H4 (cell line): ENCODE measurements around the gene SPON2. TPM values are rescaled to one million over a fixed set of nuclear protein-coding genes. Genes with fewer than 3 reads are reported as not detected.

Experiments used
- DNase-seq: peaks from one replicate; pipeline ENCODE4 v3.0.0-alpha.2; 2015; ENCODE audit warnings: low spot score
- total RNA-seq: library from RNA; depleted of rRNA; stranded (reverse); fragments of >200 nt; shearing (Covaris generic); gene quantifications from 2 replicates; pipeline ENCODE4 v1.2.3, GENCODE V29; 2014

Gene SPON2
- total RNA-seq, 1 experiment from 2014 or later, result 4.5 TPM

DNA sequence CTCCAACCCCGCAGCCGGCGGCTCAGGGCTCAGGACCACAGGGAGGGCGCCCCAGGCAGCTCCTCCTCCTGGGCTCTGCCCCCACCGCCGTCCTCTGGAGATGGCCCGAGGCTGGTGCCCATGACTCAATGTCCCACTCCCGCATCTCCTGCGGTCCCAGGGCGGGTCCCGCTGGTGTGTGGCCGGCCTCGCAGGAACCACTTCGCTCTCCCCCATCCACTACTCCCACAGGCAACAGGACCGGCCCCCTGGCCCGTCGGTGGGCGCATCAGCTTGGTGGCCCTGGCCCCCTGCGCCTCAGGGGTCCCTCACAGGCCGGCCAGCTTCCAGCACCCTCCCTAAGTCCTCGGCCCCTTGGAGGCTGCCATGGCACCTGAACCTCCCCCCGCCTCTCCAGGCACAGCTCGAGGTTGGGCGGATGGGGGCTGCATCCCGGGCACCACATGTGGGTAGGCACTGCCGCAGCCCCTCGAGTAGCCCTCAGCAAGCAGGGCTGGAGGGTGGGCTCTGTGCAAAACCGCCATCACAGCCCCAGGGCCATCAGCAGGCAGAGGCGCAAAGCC, 22.8 kb upstream of the SPON2 start:
- DNase-seq, result no peak

DNA sequence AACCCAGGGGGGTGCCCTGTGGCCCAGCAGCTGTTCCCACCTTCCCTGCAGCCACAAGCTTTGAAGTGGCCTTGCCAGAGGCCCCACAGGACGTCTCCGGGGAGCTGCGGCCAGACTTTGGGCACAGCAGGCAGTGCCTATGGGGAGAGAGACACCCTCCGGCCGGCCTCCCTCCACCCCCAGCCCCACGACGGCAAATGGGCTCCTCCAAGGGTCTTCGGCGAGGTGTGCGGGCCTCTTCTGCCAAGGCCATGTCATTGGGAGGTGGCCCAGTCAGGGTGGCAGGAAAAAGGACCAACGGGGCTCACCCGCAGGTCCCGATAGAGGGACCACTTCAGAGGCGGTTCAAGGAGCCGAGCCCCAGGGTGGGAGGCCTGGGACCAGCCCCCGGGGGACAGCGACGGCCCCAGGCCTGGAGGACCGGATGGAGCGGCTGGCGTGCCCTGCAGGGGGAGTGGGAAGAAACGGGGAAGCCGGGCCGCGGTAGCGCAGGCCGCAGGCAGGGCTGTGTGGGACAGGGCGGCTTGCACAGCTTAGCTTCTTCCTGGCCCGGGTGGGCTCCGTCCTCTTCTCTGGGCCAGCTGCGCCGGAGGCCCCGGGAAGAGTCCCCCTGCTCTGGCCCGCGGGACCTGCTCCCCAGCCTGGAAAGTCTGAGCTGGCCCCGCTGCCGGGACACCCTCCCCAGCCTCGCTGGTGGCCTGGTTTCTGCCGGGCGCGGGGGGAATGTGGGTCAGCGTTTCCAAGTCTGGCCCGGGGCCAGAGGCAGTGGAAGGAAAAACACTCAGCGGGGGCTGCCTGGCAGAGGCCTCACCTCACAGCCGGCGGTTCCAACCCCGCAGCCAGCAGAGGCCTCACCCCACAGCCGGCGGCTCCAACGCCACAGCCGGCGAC, 21.9 kb upstream of the SPON2 start:
- no peak for DNase-seq

DNA sequence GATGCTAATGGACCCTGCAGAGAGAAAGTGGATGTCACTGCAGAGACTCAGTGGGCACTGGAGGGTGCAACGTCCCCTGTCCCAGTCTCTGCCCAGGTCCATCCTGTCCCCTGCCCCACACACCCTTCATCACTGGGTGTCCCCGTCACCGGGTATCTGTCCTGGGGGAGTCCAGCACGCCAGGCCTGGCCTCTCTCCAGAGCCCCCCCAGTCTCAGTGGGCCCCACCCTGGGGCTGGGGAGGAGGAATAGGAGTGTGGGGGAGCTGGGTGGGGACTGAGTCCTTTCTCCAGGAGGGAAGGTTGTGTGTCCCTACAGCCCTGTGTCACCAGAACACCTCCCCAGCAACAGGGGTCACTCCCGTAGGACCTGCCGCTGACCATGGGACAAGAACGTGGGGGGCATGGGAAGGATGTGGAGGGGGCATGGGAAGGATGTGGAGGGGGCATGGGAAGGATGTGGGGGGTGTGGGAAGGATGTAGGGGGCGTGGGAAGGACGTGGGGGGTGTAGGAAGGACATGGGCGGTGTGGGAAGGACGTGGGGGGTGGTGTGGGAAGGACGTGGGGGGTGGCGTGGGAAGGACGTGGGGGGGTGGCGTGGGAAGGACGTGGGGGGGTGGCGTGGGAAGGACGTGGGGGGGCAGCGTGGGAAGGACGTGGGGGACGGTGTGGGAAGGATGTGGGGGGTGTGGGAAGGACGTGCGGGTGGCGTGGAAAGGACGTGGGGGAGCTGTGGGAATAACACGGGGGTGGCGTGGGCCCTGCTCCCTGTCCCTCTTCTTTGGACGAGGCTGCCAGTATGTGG, 21.0 kb upstream of the SPON2 start:
- DNase-seq, result no peak

DNA sequence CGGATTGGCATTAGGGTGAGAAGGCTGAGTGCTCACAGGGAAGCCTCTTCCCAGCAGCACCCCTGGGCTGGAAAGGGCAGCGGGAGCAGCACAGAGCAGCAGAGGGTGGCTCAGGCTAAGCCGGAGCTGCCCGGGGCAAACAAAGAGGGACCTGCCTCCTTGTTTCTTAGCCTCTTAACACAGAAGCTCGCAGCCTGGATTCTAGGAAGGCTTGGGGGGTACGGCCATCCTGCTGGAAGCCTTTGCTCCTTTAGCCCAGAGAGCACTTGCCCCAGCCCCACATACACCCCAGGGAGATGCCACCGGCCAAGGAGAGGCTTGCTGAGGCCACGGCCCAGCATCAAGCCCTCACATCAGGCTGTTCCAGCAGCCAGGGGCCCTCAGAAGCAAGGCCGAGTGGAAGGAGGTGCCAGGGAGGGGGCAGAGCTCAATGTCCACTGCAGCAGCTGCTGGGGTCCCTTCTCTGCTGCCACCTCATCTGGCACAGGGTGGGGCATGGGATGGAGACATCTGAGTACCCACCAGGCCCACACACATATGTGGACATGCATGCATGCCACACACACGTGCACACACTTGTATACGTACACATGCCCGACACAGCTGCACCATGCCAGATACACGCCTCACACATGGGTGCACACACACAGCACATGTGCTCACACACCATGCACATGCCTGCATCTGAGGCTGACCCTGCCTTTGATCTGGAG, 20.3 kb upstream of the SPON2 start:
- peak; percentile 50 for DNase-seq

DNA sequence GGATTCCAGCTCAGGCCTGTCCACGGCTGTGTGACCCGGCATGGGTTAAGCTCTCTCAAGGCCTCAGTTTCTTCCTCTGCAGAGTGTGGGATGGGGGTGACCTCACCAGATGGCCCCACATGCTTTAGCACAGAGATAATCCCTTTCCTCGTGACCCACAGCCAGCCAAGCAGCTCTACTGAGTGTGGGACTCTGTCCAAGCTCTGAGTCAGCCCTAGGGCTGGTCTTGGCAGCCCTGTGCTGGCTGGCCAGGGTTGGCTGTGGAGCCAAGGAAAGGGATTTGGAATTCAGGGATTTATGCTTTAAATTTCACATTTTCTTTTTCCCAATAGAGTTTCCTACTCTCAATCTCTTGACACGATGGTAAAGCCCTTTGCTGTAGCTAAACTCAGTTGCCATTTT, 19.7 kb upstream of the SPON2 start:
- peak; percentile 95 for DNase-seq

DNA sequence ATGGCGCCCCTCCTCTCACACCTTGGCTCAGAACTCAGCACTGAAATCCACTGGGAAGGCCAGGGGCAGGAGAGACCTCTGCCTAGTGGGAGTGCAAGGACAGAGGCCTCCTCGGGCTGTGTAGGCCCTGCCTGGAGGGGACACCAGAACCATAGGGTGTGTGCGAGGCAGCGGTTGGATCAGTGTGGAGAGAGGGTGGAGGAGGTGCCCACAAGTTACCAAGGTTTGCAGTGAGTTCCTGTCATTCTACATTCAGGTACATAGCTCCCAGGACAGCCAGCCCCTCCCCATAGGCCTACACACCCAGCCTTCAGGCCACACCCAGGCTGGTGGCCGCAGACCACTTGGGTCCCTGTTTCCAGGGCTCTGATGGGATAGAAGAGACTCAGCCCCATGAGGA, 19.2 kb upstream of the SPON2 start:
- no peak for DNase-seq

DNA sequence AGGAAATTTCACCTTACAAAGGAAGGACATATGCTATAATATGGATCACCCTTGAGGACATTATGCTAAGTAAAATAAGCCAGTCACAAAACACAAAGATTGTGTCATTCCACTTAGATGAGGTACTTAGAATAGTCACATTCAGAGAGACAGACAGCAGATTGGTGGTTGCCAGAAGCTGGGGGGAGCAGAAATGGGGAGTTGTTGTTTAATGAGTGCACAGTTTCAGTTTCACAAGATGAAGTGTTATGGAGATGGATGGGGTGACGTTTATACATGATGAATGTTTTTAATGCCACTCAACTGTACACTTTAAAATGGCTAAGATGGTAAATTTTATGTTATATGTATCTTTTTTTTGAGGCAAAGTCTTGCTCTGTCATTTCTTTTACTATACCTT, 14.8 kb upstream of the SPON2 start:
- no peak for DNase-seq

DNA sequence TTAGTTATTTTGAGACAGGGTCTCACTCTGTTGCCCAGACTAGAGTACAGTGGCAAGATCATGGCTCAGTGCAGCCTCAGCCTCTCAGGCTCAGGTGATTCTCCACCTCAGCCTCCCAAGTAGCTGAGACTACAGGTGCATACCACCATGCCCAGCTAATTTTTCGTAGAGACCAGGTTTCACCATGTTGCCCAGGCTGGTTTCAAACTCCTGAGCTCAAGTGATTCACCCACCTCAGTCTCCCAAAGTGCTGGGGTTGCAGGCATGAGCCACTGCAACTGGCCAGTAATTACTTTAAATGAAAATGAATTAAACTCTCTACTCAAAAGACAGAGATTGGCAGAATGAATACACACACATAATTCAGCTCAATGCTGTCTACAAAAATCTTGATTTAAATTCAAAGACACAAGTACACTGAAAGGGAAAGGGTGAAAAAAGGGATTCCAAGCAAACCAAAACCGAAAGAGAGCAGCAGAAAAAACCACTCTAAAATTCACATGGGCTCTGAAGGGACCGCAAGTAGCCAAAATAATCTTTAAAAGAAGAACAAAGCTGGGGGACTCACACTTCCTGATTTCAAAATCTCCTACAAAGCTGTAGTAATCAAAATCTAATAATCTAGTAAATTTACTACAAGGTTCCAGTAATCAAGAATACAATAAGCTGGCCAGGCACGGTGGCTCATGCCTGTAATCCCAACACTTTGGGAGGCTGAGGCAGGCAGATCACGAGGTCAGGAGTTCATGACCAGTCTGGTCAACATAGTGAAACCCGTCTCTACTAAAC, 11.8 kb upstream of the SPON2 start:
- DNase-seq, result no peak

DNA sequence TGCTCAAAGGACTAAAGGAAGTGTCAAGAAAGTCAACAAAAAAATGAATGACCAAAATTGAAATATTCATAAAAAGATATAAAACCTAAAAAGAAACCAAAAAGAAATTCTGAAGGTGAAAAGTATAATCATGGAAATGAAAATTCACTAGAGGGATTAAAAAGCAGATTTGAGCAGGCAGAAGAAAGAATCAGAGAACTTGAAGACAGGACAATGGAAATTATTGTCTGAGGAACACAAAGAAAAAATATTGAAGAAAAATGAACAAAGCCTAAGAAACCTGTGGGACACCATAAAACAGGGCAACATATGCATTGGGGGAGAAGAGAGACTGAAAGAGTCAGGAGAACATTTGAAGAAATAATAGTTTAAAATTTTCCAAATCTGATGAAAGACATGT, 9.9 kb upstream of the SPON2 start:
- DNase-seq, result no peak

DNA sequence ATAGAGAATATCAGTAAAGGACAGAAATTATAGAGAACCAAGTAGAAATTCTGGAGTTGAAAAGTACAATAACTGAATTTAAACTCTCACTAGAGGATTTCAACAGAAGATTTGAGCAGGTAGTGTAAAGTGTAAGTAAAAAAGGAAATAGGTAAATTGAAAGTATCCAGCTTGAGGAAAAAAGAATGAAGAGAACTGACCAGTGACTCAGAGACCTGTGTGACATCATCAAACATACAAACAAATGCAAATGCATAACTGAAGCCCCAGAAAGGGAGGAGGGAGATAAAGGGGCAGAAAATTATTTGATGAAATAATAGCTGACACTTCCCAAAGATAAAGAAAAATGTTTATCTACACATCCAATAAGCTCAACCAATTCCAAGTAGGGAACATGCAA, 8.3 kb upstream of the SPON2 start:
- DNase-seq, result no peak

DNA sequence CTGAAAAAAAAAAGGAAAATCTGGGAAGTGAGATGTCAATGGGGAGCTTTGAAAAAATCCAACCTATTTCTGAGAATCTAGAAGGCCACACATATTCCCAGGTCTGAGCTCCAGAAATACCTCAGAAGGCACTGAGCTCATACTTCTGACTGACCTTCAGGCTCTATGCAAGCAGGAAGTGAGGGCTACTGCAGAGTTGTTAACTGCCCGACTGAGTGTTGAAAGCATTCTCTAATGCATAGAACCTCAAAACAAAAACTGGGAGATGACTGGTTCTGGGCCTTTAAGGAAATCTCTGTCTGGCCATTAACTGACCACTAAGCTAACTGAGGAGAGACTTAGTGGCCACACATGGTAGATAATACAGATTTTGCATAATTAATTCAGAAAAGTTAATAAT, 7.6 kb upstream of the SPON2 start:
- DNase-seq, result no peak

DNA sequence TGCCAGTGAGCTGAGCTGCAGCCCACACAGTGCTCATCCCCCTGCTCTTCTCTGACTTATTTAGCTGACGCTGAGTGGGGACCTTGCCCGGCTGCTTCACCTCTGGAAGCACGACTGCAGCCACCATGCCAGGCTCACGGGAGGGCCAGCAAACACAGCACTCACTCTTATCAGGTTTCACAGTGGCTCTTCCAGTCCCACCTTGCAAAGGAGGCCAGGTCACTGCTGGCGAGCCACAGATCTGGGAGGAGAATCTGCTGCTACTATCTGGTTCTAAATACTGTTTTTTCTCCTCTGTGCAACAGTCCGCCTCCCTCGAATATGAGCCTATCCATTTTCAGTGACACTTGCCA, 6.7 kb upstream of the SPON2 start:
- no peak for DNase-seq

DNA sequence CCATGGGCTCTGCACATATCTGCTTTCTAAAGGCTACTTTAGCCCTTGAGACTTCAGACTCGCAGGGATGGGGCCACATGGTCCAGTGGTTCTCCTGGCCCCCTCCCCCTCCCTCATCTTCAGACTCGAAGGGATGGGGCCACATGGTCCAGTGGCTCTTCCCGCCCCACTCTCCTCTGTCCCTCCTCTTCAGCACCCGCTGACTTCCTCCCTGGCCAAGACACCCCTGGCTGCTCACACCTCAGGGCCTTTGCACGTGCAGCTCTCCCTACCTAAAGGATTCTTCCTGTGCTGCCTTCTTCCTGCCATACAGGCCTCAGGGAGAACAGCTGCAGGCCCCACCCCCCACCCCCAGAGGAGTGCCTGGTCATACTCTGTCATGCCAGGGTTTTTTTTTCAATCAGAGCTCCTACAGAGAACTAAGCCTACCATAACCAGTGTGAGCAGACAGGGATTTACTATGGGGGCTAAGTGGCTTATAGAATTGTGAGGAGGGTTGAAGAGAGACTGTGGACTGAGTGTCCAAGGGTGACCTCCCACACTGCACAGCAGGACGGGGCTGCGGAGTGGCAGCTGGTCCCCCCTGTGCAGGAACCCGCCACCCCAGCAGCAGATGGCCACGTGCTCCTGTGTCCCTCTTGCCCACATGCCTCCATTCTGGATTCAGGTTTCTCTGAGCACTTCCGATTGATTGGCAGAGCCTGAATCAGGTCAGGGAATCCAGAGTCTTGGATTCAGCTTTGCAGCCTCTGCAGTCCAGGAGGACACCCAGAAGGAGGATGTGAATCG, 6.1 kb upstream of the SPON2 start:
- DNase-seq, result no peak

DNA sequence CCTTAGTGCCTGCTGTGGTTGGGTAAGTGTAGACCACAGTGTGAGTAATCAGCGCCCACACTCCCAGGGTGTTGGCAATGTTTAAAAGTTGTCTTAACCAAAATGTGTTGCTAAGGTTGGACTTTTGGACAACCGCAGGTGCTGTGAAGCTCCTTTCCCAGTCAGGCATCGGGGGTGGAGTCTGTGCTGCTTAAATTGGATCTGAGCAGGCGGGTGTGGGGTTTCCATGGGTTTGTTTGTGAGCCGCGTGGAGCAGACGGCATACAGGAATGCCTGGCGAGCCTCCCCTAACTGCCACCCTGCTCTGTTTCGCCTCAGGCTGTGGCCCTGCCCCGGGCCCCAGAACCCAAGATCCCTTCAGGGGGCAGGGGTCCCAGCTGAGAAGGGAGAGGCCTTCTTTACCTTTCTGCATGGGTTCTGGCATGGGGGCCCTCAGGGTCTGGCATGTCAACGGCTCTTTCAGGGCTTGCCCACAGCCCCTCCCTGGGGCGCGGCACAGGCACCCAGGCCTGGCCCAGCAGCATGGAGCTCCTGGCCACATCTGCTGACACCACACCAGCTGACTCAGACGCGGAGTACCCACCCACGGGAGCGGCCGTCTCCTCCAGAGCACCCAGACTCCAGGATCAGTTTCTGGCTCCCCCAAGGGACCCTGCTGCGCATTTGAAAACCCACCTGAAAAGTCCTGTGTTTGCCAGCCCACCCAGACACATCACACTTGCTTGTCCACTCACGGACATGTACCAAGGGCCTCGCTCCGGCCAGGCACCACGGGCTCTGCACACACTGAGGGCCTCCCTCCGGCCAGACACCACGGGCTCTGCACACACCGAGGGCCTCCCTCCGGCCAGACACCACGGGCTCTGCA, 5.1 kb upstream of the SPON2 start:
- peak; percentile 87 for DNase-seq

DNA sequence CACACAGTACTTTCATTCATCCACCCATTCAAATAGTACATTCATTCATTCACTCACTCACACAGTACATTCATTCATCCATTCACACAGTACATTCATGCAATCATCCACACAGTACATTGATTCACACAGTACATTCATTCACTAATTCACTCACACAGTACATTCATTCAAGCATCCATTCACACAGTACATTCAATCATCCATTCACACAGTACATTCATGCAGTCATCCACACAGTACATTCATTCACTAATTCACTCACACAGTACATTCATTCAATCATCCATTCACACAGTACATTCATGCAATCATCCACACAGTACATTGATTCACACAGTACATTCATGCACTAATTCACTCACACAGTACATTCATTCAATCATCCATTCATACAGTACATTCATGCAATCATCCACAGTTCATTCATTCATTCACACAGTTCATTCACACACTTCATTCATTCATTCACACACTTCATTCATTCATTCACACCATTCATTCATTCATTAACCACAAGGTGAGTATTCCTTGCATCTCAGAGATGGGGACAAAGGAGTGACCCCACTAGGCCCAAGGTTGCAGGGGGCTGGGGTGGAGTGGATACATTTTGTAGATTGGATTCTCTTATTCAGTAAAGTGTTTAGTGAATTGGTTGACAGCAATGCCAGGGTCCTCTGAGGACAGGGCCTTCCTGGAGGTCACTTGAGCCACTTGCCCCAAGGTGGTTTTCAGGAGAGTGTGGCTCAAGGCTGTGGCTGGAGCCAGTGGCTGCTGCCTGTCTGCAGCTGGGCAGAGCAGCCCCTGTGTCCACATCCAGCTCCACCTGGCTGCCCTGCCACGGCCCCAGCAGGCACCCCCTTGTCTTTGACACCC, 4.3 kb upstream of the SPON2 start:
- DNase-seq, result no peak

DNA sequence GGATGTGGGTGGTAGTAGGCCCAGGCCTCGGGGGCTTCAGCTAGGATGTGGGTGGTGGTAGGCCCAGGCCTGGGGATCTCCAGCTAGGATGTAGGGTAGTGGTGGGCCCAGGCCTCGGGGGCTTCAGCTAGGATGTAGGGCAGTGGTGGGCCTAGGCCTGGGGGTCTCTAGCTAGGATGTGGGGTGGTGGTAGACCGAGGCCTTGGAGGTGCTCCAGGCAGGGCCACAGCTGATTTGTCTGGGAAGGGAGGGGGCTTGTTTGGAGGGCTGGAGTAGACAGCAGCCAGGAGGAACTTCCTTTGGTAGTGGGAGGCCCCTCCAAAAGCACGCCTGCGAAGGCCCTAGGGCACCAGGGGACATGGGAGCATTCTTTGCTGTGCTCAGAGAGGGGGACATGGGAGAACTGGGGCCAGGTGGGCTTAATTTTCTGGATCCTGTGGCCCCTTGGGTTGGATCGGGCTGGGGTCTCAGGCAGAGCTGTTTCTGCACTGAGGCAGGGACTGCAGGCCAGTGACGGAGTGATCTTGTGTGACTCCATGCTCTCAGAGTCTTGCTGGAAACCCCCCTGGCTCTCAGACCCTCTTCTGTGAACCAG, 3.3 kb upstream of the SPON2 start:
- no peak for DNase-seq

DNA sequence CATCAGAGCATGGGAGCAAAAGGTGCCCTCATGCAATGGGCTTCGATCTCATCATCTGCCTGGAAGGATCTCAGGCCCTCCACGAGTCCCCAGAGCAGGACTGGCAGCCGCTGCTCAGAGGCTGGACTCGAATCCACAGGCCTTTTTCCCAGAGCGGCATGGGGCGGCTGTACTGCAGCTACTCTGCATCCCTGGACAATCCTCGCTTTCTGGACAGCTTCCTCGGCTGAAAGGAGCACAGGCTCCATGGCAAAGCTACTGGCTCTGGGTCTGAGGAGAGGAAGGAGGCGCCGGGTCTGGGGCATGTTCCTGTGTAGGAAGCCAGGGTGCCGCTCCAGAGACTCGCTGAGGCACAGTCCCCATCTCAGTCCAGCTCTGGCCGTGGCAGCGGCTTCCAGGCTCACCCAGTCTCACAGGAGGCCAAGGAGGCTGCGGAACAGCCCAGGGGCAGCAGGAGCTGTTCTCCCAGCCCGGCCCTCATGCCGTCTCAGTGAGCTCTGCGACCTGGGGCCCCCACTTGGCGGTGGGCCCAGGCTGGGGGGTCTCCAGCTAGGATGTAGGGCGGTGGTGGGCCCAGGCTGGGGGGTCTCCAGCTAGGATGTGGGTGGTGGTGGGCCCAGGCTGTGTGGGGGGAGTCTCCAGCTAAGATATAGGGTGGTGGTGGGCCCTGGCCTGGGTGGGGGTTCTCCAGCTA, 2.7 kb upstream of the SPON2 start:
- DNase-seq, result no peak
